GM12878 (cell line): Measurements from ENCODE around the gene ACSS1. TPM values are rescaled to one million over a fixed set of nuclear protein-coding genes. Genes with fewer than 3 reads are reported as not detected.

Experiments
- CBX3 ChIP-seq: fragments of 200-600 bp; sonication (generic); IDR thresholded peaks from 2 replicates; pipeline ENCODE4 v1.6.1; 2016; ENCODE audit warnings: low read depth, borderline replicate concordance
- CHD4 ChIP-seq: fragments of 200-600 bp; sonication (generic); IDR thresholded peaks from 2 replicates; pipeline ENCODE4 v1.6.1; 2016; ENCODE audit warnings: mild to moderate bottlenecking
- CREB1 ChIP-seq: IDR thresholded peaks from 2 replicates; pipeline ENCODE4 v1.6.1; 2012; ENCODE audit warnings: low read depth, mild to moderate bottlenecking, inconsistent platforms
- EGR1 ChIP-seq, 2 experiments: IDR thresholded peaks; 1 replicate in 1 of 2; 2 replicates in 1 of 2; pipeline ENCODE4 v1.6.1; 2011 to 2012; ENCODE audit warnings: low read depth in 2 of 2, low read length in 2 of 2, borderline replicate concordance in 1 of 2, mild to moderate bottlenecking in 1 of 2, moderate library complexity in 1 of 2
- ELK1 ChIP-seq: IDR thresholded peaks from 2 replicates; pipeline ENCODE4 v1.6.1; 2012; ENCODE audit warnings: low read depth, low read length, improper control_type of control experiment
- JUNB ChIP-seq: IDR thresholded peaks from 2 replicates; pipeline ENCODE4 v1.6.1; 2016; ENCODE audit warnings: antibody characterized with exemption, mild to moderate bottlenecking
- KLF5 ChIP-seq: fragments of 450-650 bp; IDR thresholded peaks from 2 replicates; pipeline ENCODE4 v1.6.1; 2014; ENCODE audit warnings: mild to moderate bottlenecking; ENCODE audit not compliant: partially characterized antibody
- LARP7 ChIP-seq: fragments of 450-650 bp; IDR thresholded peaks from 2 replicates; pipeline ENCODE4 v1.6.1; 2017; ENCODE audit warnings: mild to moderate bottlenecking
- MLLT1 ChIP-seq: fragments of 450-650 bp; IDR thresholded peaks from 2 replicates; pipeline ENCODE4 v1.6.1; 2016; ENCODE audit warnings: mild to moderate bottlenecking
- NKRF ChIP-seq: fragments of 450-650 bp; conservative IDR thresholded peaks from 2 replicates; pipeline ENCODE4 v1.6.1; 2017; ENCODE audit warnings: mild to moderate bottlenecking, moderate library complexity
- NR2C1 ChIP-seq: fragments of 450-650 bp; IDR thresholded peaks from 2 replicates; pipeline ENCODE4 v1.6.1; 2017; ENCODE audit warnings: antibody characterized with exemption, mild to moderate bottlenecking, moderate library complexity
- POLR2A ChIP-seq: IDR thresholded peaks from 2 replicates; pipeline ENCODE4 v1.6.1; 2011; ENCODE audit warnings: low read depth, mild to moderate bottlenecking, low read length
- RAD21 ChIP-seq: IDR thresholded peaks from 2 replicates; pipeline ENCODE4 v1.6.1; 2011; ENCODE audit warnings: mild to moderate bottlenecking, low read depth, low read length, moderate library complexity; ENCODE audit not compliant: insufficient read depth
- RAD51 ChIP-seq: fragments of 450-650 bp; IDR thresholded peaks from 2 replicates; pipeline ENCODE4 v1.6.1; 2016; ENCODE audit warnings: moderate library complexity, mild to moderate bottlenecking, inconsistent platforms
- RBBP5 ChIP-seq: fragments of 200-600 bp; sonication (generic); conservative IDR thresholded peaks from 2 replicates; pipeline ENCODE4 v1.6.1; 2016
- SIN3A ChIP-seq: IDR thresholded peaks from 2 replicates; pipeline ENCODE4 v1.6.1; 2012; ENCODE audit warnings: low read depth, low read length, improper control_type of control experiment
- SIX5 ChIP-seq: IDR thresholded peaks from 2 replicates; pipeline ENCODE4 v1.6.1; 2011; ENCODE audit warnings: mild to moderate bottlenecking, low read depth, low read length, moderate library complexity; ENCODE audit not compliant: severe bottlenecking
- SMC3 ChIP-seq: IDR thresholded peaks from 2 replicates; pipeline ENCODE4 v1.6.1; 2011; ENCODE audit warnings: low read length, improper control_type of control experiment, borderline replicate concordance
- SREBF1 ChIP-seq: IDR thresholded peaks from 2 replicates; pipeline ENCODE4 v1.6.1; 2012; ENCODE audit warnings: mild to moderate bottlenecking, low read length
- STAT3 ChIP-seq: IDR thresholded peaks from 2 replicates; pipeline ENCODE4 v1.6.1; 2011; ENCODE audit warnings: low read depth, low read length, improper control_type of control experiment
- WRNIP1 ChIP-seq: IDR thresholded peaks from 2 replicates; pipeline ENCODE4 v1.6.1; 2011; ENCODE audit warnings: low read depth, low read length, improper control_type of control experiment, borderline replicate concordance
- YBX1 ChIP-seq: fragments of 450-650 bp; IDR thresholded peaks from 2 replicates; pipeline ENCODE4 v1.6.1; 2016; ENCODE audit warnings: antibody characterized with exemption
- ZBTB11 ChIP-seq: fragments of 450-650 bp; formaldehyde crosslinking; IDR thresholded peaks from 2 replicates; pipeline ENCODE4 v1.5.0; 2022; ENCODE audit warnings: mild to moderate bottlenecking, missing genetic modification characterization
- ZNF274 ChIP-seq: IDR thresholded peaks from one replicate; pipeline ENCODE4 v1.8.0; 2011; ENCODE audit not compliant: insufficient read length, insufficient read depth
- ZNF384 ChIP-seq: IDR thresholded peaks from 2 replicates; pipeline ENCODE4 v1.6.1; 2012; ENCODE audit warnings: low read depth, mild to moderate bottlenecking, low read length, improper control_type of control experiment, borderline replicate concordance
- polyA plus RNA-seq, 11 experiments: library from polyadenylated mRNA; depleted of rRNA in 4 of 11; unstranded in 6 of 11; stranded (reverse) in 5 of 11; fragments of >200 nt; fragmentation: Nextera tagmentation in 4 of 11; fragmentation: Illumina TruSeq in 1 of 11; extraction: Ambion mirVana in 4 of 11; extraction: Trizol in 1 of 11; gene quantifications; 1 replicate in 1 of 11; 2 replicates in 10 of 11; pipeline versions ENCODE4 v1.2.1 to v1.2.3, GENCODE V29; 2011 to 2016; ENCODE audit warnings: inconsistent platforms in 2 of 11, missing spikeins in 2 of 11, low read depth in 1 of 11
- total RNA-seq, 4 experiments: library from RNA; depleted of rRNA in 3 of 4; stranded (reverse); fragments of >200 nt in 3 of 4; fragmentation: Illumina TruSeq in 1 of 4; extraction: Trizol in 1 of 4; gene quantifications; 2 replicates each; pipeline versions ENCODE4 v1.2.1 to v1.2.3, GENCODE V29; 2013 to 2021

Gene ACSS1
- total and polyA plus RNA-seq, 10 of the 15 experiments (the other 5 are each of a cell fraction or from before 2014, with no cell fraction given): 1.3 to 44.9 (median 31.1) TPM

- TF ChIP-seq ZBTB11 (peak; percentile 55; the same call in 1 of the 2 replicates), NKRF (peak; percentile 45), LARP7 (peak; percentile 41; the same call in 1 of the 2 replicates), SMC3 (no peak), ELK1 (peak; percentile 91), SIN3A (no peak), WRNIP1 (no peak), CHD4 (no peak), STAT3 (no peak), NR2C1 (no peak), SREBF1 (no peak), MLLT1 (peak; percentile 73; the same call in 1 of the 2 replicates), CREB1 (peak; percentile 96), ZNF384 (no peak), CBX3 (no peak), EGR1 (IDR thresholded peaks at IDR 0.05; ENCODE audit: borderline replicate concordance in 1 of 2, low read depth in 2 of 2, low read length in 2 of 2) (peak; percentile 40 to 46; a peak in 2 of 3 replicates), JUNB (no peak), RBBP5 (no peak), RAD21 (no peak), ZNF274 (no peak), KLF5 (peak; percentile 76), POLR2A (peak; percentile 98), YBX1 (no peak), SIX5 (peak; percentile 23), RAD51 (no peak)
Measured at GRCh38 chr20:24992487-24993205, 65.3 kb downstream of the ACSS1 start, which contains the start of gene APMAP (continued).
